CD4-positive, alpha-beta T cell treated with Interleukin-15 for 1 hour (primary cell): ENCODE results near the gene PVR.
"Not testable (repeated sequence)": the region's sequence is repeated elsewhere in the genome, so short reads cannot be mapped to it uniquely, and the experiment has no call there.

Experiments used
- DNase-seq: peaks from one replicate; pipeline ENCODE4 v3.0.0-alpha.2; 2020

The PVR gene

DNA sequence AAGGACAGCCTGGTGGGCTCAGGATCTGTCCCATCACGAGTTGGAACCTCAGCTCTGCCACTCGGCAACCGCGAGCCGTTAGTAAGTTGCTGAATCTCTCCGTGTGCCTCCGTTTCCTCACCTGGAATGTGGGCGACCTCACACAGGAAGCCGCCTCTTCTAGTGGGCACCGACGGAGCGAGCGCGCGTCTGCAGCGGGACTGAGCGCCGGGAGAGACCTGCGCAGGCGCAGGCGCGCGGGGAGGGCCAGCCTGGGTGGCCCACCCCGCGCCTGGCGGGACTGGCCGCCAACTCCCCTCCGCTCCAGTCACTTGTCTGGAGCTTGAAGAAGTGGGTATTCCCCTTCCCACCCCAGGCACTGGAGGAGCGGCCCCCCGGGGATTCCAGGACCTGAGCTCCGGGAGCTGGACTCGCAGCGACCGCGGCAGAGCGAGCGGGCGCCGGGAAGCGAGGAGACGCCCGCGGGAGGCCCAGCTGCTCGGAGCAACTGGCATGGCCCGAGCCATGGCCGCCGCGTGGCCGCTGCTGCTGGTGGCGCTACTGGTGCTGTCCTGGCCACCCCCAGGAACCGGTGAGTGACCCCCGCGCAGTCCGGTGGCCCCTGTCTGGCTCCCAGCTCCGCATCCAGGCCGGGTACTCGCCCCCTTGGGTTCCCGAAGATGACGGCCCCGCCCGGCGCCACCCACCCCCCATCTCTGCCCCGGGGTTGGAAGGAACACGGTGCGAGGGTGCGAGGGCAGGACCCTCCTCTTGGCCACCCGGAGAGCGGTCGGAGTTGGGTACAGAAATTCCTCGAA, at the start of gene PVR:
Gene PVR (plus strand): TSS at position 306 of the 797 bp plus-strand sequence. CDS start 187 bp downstream, at position 493.
- peak; percentile 30 for DNase-seq

DNA sequence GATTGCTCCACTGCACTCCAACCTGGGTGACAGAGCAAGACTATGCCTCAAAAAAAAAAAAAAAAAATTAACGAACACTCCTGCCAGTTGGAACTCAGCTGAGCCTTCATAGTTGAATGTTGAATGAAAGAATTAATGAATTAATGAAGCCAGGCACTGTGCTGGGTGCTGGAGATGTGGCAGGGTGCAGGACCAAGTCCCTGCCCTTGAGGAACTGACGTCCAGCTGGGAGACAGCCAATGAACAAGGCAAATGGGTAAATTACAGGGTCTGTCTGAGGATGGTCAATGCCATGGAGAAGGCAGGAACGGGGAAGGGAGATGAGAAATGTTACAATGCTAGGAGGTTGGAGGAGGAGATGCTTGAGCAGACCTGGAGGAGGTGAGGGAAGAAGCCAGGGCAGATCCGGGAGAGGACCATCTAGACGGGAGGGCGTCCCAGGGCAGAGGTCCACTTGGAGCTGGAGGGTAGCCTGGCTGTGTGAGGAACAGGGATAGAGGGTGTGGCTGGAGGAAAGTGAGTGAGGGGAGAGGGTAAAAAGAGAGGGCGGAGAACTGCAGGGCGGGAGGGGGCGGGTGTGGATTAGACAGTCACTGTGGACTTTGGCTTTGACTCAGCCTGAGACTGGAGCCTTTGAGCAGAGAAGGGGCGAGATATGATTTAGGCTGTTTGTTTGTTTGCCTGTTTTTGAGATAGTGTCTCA, 47.1 kb upstream of the PVR start:
- no peak for DNase-seq

GRCh38 chr19:44597131-44597491, 46.6 kb upstream of the PVR start:
- DNase-seq = no peak

GRCh38 chr19:44598355-44598754, 45.4 kb upstream of the PVR start:
- no peak for DNase-seq

DNA sequence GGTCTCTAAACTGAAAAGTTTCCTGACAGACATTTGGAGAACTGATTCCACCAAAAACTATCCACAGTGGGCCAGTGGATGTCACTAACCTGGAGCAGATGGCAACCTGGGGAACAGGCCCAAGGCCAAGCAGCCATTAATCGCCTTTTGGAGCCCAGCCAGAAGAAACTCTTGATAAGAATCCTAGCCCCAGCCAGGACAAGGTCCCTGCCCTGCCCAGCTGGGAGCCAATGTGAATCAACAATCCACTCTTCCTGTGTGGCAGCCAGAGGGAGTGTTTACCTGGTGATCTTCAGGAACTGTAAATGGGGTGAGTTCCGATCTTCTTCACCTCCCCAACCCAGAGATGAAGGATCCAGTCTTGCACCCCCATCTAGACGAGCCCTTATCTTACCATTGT, 44.8 kb upstream of the PVR start:
- no peak for DNase-seq

GRCh38 chr19:44600466-44600865, 43.2 kb upstream of the PVR start:
- DNase-seq = no peak

- no peak for DNase-seq
Measured at GRCh38 chr19:44602081-44602480, 41.6 kb upstream of the PVR start.

DNA sequence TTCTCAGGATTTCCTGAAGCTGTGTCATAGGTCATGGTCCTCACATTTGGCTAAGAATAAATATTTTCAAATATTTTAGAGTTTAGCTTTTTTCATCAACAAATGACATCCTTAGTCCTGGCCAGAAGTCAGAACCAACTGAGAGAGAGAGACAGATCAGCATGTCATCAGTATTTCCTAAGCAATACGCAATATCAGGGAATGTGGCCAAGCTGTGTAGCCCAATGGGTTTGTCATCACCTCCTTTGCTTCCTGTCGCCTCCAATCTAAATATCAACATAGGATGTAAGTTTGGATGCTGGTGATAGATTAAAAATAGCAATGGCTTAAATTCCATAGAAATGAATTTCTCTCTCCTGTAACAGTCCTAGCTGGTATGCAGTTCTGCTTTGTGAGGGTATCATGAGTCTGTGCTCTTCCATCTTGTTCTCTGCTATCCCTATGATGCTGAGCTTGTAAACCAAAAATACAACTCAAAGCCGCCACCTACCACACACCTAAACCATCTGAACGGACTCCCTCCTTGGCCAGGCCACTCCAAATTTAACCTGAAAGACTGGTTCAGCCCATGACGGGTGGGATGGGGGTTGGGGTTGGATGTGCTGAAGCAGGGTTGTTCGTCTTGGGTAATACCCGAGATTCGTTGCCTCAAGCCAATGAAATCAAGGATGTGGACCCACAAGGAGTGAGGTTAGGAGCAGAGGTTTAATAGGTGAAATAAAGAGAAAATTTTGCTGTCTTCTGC, 40.3 kb upstream of the PVR start:
- DNase-seq = no peak

DNA sequence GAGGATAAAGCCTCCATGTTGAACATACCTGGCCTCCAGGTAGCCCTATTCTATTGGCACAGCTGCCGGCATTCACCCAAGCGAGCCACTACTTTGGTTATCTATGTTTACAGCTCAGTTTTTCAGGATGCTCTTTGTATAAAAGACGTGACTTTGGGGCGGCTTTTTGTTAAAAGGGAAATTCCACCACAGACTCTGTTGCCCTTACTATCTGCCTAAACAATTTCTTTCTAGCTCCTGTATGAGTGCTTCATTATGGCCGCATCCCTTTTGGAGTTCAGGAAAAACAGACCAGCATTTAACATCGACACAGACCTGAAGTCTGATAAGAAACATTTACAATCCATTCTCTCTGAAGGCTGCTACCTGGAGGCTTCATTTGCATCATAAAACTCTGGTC, 39.5 kb upstream of the PVR start:
- DNase-seq = no peak

DNA sequence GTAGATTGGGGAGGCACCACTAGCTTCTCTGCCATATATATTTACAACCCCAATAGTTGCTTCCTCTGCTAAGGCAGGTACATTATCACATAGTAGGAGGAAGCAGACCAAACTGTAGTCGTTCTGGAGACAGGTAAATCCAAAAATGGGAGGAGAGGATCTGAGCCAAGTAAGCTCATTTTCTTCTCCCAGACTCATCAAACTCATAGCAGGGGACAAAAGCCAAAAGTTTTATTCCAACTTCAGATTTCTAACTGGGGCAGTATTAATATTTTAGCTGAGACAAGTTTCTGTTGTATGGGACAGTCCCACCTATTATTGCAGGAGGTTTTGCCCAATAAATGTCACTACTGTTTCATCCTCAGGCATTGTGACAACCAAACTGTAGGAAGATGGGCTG, 38.2 kb upstream of the PVR start:
- no peak for DNase-seq

GRCh38 chr19:44607049-44607448, 36.7 kb upstream of the PVR start:
- no peak for DNase-seq

DNA sequence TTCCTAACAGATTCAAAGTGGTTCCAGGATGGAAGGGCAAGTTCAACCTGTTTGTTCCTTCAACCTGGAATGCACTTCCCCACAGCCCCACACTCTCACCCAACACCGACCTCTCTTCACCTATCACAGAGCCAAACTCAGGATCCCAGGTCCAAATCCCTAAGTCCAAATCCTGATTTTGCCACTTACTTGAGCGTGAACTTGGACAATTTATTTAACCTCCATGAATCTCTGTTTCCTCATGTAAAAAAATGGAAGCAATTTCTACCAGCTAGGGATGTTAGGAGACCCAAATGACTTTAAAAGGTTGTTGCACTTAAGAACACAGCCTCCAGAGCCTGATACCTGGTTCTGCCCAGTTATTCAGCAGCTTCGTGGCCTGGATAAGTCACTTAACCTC, 35.8 kb upstream of the PVR start:
- no peak for DNase-seq

DNA sequence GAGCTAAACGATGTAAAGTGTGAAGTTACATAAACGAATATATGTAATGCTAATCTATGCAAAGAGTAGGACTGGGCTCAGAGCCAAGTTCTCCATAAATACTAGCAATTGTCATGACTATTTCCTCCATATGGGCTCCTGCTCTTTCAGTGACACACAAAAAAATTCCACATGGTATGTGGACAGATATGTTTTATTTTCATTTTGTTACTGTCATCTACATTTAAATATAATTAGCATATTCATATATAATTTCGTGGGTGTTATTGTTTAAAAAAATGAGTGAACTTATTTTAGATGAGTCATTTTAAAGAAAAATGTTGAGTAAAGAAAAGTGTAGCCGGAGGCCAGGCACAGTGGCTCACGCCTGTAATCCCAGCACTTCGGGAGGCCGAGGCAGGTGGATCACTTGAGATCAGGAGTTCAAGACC, 35.3 kb upstream of the PVR start:
- no peak for DNase-seq

DNA sequence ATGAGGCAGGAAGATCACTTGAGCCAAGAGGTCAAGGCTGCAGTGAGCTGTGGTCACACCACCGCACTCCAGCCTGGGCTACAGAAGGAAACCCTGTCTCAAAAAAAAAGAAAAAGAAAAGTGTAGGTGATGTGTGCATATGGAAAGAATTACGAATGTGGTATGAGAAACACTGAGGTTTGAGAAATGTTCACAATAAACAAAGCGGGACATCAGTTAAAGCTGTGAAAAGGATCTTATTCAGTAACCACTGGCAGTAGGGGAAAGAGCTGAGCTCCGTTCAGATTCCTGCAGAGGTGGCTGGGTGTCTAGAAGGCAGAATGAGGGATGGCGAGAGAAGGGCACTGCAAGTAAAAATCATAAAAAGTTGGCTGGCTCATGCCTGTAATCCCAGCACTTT, 34.5 kb upstream of the PVR start:
- DNase-seq = no peak

DNA sequence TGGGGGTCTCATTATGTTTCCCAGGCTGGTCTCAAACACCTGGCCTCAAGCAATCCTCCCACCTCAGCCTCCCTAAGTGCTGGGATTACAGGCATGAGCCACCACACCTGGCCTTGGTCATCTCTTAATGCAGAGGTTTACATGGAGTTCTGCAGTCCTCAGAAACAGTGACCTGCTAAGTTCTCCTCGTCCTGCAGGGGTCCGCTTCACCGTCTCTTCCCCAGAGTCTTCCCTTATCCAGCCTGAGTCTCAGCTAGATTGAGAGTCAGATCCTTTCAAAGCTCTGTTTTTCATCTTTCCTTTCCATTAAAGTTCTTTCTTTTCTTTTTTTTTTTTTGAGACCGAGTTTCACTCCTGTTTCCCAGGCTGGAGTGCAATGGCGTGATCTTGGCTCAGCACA, 33.2 kb upstream of the PVR start:
- not testable (repeated sequence) for DNase-seq

- no peak for DNase-seq
Measured at GRCh38 chr19:44611812-44612295, 31.9 kb upstream of the PVR start.

DNA sequence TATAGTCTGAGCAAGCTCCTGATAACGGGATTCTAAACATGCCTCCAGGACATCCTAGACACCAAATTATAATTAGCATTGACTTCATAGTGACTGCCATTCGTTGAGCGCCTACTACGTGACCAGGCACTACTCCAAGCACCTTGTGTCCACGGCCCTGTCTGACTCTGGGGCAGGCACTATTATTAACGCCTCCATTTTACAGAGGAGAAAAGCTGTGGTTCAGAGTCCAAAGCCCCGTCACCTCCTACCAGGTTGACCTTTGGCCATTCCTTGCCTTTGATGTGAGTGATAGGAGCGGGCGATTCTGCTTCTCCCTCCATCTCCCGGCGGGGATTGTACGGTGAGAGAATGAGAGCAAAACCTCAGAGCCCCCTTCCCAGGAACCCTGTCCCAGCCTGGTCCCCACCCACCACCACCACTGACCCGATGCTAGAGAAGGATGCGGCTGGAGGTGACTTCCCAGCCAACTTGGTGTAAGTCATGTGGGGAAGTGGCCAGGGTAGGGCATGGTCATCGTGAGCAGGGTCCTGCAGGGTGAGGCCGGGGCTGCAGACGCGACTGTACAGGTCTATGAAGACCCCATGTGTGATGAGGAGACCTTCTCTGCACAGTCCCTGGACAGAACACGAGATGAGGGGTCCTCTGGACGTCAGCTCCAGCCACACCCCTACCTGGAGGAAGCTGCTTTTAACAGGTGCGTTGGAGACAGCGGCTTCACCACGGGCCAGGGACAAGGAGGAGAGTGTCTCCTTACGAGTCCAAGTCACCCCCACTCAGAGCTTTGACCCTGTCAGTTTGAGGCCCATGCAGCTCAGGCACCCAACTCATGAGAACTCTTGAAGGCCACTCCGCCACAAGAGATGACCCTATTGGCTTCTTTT, 30.2 kb upstream of the PVR start, which contains the start of gene IGSF23:
Gene IGSF23 (plus strand): TSS at position 269 of the 884 bp plus-strand sequence. CDS start 83 bp downstream, at position 352.
- DNase-seq = no peak

- no peak for DNase-seq
Measured at GRCh38 chr19:44614313-44614712, 29.4 kb upstream of the PVR start.

DNA sequence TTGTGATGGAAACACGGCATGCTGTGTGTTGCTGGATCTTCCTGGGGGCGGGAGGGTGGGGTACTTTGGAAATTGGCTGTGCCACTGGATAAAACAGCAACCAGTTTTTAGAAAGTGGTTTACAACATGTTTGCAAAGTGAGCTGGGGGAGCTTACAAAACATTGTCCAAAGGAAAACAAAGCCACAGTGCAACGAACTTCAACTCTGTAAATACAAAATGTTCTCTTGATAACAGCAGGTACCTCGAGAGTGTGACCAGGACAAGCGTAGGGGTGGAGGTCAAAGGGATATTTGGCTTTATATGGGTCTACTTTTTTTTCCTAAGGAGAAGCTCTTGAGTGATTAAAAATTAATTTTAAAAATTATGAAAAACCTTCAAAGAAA, 27.9 kb upstream of the PVR start:
- DNase-seq = no peak

DNA sequence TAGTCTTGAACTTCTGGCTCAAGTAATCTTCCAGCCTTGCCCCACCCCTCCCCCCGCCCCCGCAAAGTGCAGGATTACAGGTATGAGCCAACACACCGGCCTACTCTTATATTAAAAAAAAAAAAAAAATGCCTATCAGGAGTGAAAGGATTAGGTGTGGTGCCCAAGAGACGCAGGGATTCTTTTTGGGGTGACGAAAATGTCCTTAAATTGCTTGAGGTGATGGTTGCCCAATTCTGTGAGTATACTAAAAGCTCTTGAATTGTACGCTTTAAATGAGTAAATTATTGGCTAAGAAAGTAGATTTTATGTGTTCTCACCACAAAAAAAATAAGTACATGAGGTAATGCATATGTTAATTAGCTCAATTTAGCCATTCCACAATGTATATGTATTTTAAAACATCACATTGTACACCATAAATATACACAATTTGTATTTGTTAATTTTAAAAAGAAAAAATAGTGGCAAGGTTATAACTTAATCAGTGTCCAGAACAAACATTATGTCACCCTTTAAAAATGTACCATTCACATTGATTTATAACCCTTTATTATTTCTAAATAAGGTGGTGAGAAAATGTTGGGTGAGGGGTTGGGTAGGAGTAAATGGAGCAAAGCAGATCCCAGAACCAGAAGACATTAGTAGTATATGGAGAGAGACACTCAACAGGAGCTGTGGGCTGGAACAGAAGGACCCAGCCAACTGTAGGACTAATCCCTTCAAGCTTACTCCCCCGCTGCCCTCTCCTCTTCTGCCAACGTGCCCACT, 26.4 kb upstream of the PVR start:
- DNase-seq = no peak

DNA sequence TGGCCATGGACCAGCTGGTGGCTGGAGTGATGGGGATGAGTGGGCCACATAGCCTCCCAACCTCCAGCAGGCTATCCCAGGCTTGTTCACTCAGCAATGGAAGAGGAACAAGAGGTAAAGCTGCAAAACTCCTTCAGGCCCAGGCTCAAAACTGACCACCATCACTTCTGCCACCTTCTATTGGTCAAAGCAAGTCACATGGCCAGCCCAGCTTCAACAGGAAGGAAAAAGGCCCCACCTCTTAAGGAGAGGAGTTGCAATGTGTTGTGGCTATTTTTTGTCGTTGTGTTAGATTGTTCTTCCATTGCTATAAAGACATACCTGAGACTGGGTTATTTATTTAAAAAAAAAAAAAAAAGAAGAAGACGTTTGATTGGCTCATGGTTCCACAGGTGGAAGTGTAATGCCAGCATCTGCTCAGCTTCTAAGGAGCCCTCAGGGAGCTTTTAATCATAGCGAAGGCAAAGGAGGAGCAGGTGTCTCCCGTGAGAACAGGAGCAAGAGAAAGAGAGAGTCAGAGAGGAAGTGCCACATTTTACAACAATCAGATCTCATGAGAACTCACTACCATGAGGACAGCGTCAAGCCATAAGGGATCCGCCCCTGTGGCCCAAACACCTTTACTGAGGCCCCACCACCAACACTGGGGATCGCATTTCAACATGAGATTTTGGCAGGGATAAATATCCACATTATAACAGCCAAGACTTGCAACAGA, 24.9 kb upstream of the PVR start:
- no peak for DNase-seq
